Mucosa of rectum (tissue), 2 donors: ENCODE results near the gene VENTX.

ENCODE experiments used
- H3K27ac ChIP-seq, 2 donors: one replicate each; pipeline ENCODE4 v1.7.0; 2013; ENCODE audit warnings: inconsistent platforms in 2 of 2, low read depth in 2 of 2, low read length in 2 of 2
- H3K27me3 ChIP-seq, 2 donors: one replicate each; pipeline ENCODE4 v1.7.0; 2013; ENCODE audit warnings: low read length in 2 of 2; ENCODE audit not compliant: control insufficient read depth in 2 of 2, insufficient read depth in 2 of 2
- H3K36me3 ChIP-seq, 2 donors: one replicate each; pipeline ENCODE4 v1.7.0; 2013; ENCODE audit warnings: low read length in 2 of 2; ENCODE audit not compliant: control insufficient read depth in 2 of 2, insufficient read depth in 2 of 2
- H3K4me1 ChIP-seq, 2 donors: one replicate each; pipeline ENCODE4 v1.7.0; 2013; ENCODE audit warnings: low read length in 2 of 2, mild to moderate bottlenecking in 1 of 2; ENCODE audit not compliant: control insufficient read depth in 2 of 2, insufficient read depth in 2 of 2
- H3K4me3 ChIP-seq, 2 donors: one replicate each; pipeline ENCODE4 v1.7.0; 2013; ENCODE audit warnings: low read length in 2 of 2
- H3K9ac ChIP-seq, 2 donors: one replicate each; pipeline ENCODE4 v1.7.0; 2013; ENCODE audit warnings: low read length in 2 of 2, low read depth in 1 of 2, mild to moderate bottlenecking in 1 of 2
- H3K9me3 ChIP-seq, 2 donors: one replicate each; pipeline ENCODE4 v1.7.0; 2013; ENCODE audit warnings: low read length in 2 of 2; ENCODE audit not compliant: control insufficient read depth in 2 of 2
- donor health status: healthy.
- donor health status: Normal muscosa, but diverticular disease.

Gene VENTX

GRCh38 chr10:133196221-133196915, 41.3 kb upstream of the VENTX start:
- Histone ChIP-seq H3K4me1 (no peaks in the 10 kb centered on the region), H3K9ac (no peak overlapping the region), H3K27me3 (no peaks in the 10 kb centered on the region), H3K27ac (no peak overlapping the region), H3K36me3 (no peaks in the 10 kb centered on the region), H3K4me3 (no peak overlapping the region), H3K9me3 (peaks cover 0 to 1% of the 10 kb centered on the region in 2 donors)

GRCh38 chr10:133196936-133197758, 40.5 kb upstream of the VENTX start:
- Histone ChIP-seq H3K27me3 (no peaks in the 10 kb centered on the region), H3K4me1 (no peaks in the 10 kb centered on the region), H3K9ac (no peak overlapping the region), H3K4me3 (no peak overlapping the region), H3K9me3 (no peaks in the 10 kb centered on the region), H3K36me3 (no peaks in the 10 kb centered on the region), H3K27ac (no peak overlapping the region)

GRCh38 chr10:133197786-133198185, 39.9 kb upstream of the VENTX start:
- Histone ChIP-seq H3K36me3 (no peaks in the 10 kb centered on the region), H3K27me3 (no peaks in the 10 kb centered on the region), H3K9me3 (no peaks in the 10 kb centered on the region)

GRCh38 chr10:133198206-133198605, 39.4 kb upstream of the VENTX start:
- Histone ChIP-seq H3K27me3 (no peaks in the 10 kb centered on the region), H3K9ac (no peak overlapping the region), H3K9me3 (no peaks in the 10 kb centered on the region), H3K27ac (no peak overlapping the region), H3K4me1 (no peaks in the 10 kb centered on the region), H3K36me3 (no peaks in the 10 kb centered on the region), H3K4me3 (no peak overlapping the region)

More at GRCh38 chr10:133197786-133198185, 39.9 kb upstream of the VENTX start:
- Histone ChIP-seq H3K9ac (no peak overlapping the region), H3K4me1 (no peaks in the 10 kb centered on the region), H3K27ac (no peak overlapping the region), H3K4me3 (no peak overlapping the region)

GRCh38 chr10:133198621-133199487, 38.8 kb upstream of the VENTX start:
- Histone ChIP-seq H3K27ac (no peak overlapping the region), H3K9me3 (no peaks in the 10 kb centered on the region), H3K9ac (no peak overlapping the region), H3K27me3 (no peaks in the 10 kb centered on the region), H3K4me3 (no peak overlapping the region), H3K4me1 (no peaks in the 10 kb centered on the region), H3K36me3 (no peaks in the 10 kb centered on the region)

- Histone ChIP-seq H3K4me3 (no peak overlapping the region), H3K27ac (no peak overlapping the region), H3K9me3 (no peaks in the 10 kb centered on the region), H3K9ac (no peak overlapping the region), H3K4me1 (no peaks in the 10 kb centered on the region), H3K27me3 (no peaks in the 10 kb centered on the region), H3K36me3 (no peaks in the 10 kb centered on the region)
These were observed 38.2 kb upstream of the VENTX start for GRCh38 chr10:133199488-133199885.

- H3K9ac ChIP-seq: no peak overlapping the region
- H3K36me3 ChIP-seq: no peaks in the 10 kb centered on the region
- H3K27ac ChIP-seq: no peak overlapping the region
- no peak overlapping the region for H3K4me3 ChIP-seq
- no peaks in the 10 kb centered on the region for H3K4me1 ChIP-seq
- no peaks in the 10 kb centered on the region for H3K9me3 ChIP-seq
- H3K27me3 ChIP-seq: no peaks in the 10 kb centered on the region
These were observed 37.6 kb upstream of the VENTX start for GRCh38 chr10:133199992-133200611.

GRCh38 chr10:133200621-133201031, 37.0 kb upstream of the VENTX start:
- Histone ChIP-seq H3K36me3 (no peaks in the 10 kb centered on the region), H3K9me3 (no peaks in the 10 kb centered on the region), H3K9ac (no peak overlapping the region), H3K27me3 (no peaks in the 10 kb centered on the region), H3K4me3 (no peak overlapping the region), H3K4me1 (no peaks in the 10 kb centered on the region), H3K27ac (no peak overlapping the region)

GRCh38 chr10:133201151-133201947, 36.3 kb upstream of the VENTX start:
- H3K27me3 ChIP-seq: no peaks in the 10 kb centered on the region
- H3K36me3 ChIP-seq: no peaks in the 10 kb centered on the region
- H3K27ac ChIP-seq: no peak overlapping the region
- H3K4me3 ChIP-seq: no peak overlapping the region
- no peaks in the 10 kb centered on the region for H3K9me3 ChIP-seq
- H3K9ac ChIP-seq: no peak overlapping the region
- H3K4me1 ChIP-seq: no peaks in the 10 kb centered on the region
